Dendritic cell treated with granulocyte-macrophage colony-stimulating factor and Interleukin-4, amounts not matched to agents 40 ng/mL and 50 ng/mL, for 4 days (primary cell): Measurements from ENCODE around the gene PNCK.

Experiments
- H3K27ac Mint-ChIP-seq: one replicate; pipeline ENCODE4 v1.8.0; 2022; ENCODE audit warnings: mild to moderate bottlenecking, mixed read lengths
- H3K27me3 Mint-ChIP-seq: one replicate; pipeline ENCODE4 v1.8.0; 2022; ENCODE audit warnings: mild to moderate bottlenecking, mixed read lengths
- H3K36me3 Mint-ChIP-seq: one replicate; pipeline ENCODE4 v1.8.0; 2022; ENCODE audit warnings: low read depth, mixed read lengths
- H3K4me1 Mint-ChIP-seq: one replicate; pipeline ENCODE4 v1.8.0; 2022; ENCODE audit warnings: low read depth, mixed read lengths
- H3K4me3 Mint-ChIP-seq: one replicate; pipeline ENCODE4 v1.8.0; 2022; ENCODE audit warnings: mild to moderate bottlenecking, moderate library complexity, mixed read lengths
- H3K9me3 Mint-ChIP-seq: one replicate; pipeline ENCODE4 v1.8.0; 2022; ENCODE audit warnings: mixed read lengths
- intact Hi-C: fragments of 100-400 bp; cut with micrococcal nuclease; formaldehyde crosslinking; loops from one replicate; pipeline ENCODE4 v1.15.0; 2022

Gene PNCK

GRCh38 chrX:153640736-153641575 lies 32.7 kb downstream of the PNCK start:
- H3K9me3 Mint-ChIP-seq: no peaks in the 10 kb centered on the region
- H3K36me3 Mint-ChIP-seq: no peaks in the 10 kb centered on the region
- H3K27me3 Mint-ChIP-seq: peaks cover 70% of the 10 kb centered on the region
- intact Hi-C loops: no loop called here
- no peak overlapping the region for H3K27ac Mint-ChIP-seq
- peaks cover 13% of the 10 kb centered on the region for H3K4me1 Mint-ChIP-seq
- no peak overlapping the region for H3K4me3 Mint-ChIP-seq

GRCh38 chrX:153640045-153640686 lies 33.4 kb downstream of the PNCK start:
- peaks cover 62% of the 10 kb centered on the region for H3K27me3 Mint-ChIP-seq
- no peak overlapping the region for H3K4me3 Mint-ChIP-seq

GRCh38 chrX:153639177-153640044 lies 34.2 kb downstream of the PNCK start:
- Mint-ChIP-seq H3K4me1 (peaks cover 13% of the 10 kb centered on the region), H3K9me3 (no peaks in the 10 kb centered on the region), H3K27me3 (peaks cover 57% of the 10 kb centered on the region), H3K27ac (no peak overlapping the region), H3K4me3 (no peak overlapping the region), H3K36me3 (no peaks in the 10 kb centered on the region)
- intact Hi-C loops: no loop called here

More at GRCh38 chrX:153640045-153640686, 33.4 kb downstream of the PNCK start:
- intact Hi-C loops: no loop called here
- Mint-ChIP-seq H3K36me3 (no peaks in the 10 kb centered on the region), H3K9me3 (no peaks in the 10 kb centered on the region), H3K27ac (no peak overlapping the region), H3K4me1 (peaks cover 13% of the 10 kb centered on the region)

- Mint-ChIP-seq H3K27me3 (peaks cover 52% of the 10 kb centered on the region), H3K4me1 (peaks cover 9% of the 10 kb centered on the region), H3K4me3 (no peak overlapping the region), H3K9me3 (no peaks in the 10 kb centered on the region), H3K36me3 (no peaks in the 10 kb centered on the region), H3K27ac (no peak overlapping the region)
- intact Hi-C loops: no loop called here
Observed at GRCh38 chrX:153638436-153639176, 35.0 kb downstream of the PNCK start.

- Mint-ChIP-seq H3K4me1 (peaks cover 5% of the 10 kb centered on the region), H3K36me3 (no peaks in the 10 kb centered on the region), H3K4me3 (no peak overlapping the region), H3K27me3 (peaks cover 46% of the 10 kb centered on the region), H3K27ac (no peak overlapping the region), H3K9me3 (no peaks in the 10 kb centered on the region)
- intact Hi-C loops: no loop called here
Observed at GRCh38 chrX:153638041-153638371, 35.6 kb downstream of the PNCK start.

GRCh38 chrX:153637121-153638040 lies 36.2 kb downstream of the PNCK start:
- intact Hi-C loops: no loop called here
- no peak overlapping the region for H3K4me3 Mint-ChIP-seq
- peaks cover 41% of the 10 kb centered on the region for H3K27me3 Mint-ChIP-seq
- no peaks in the 10 kb centered on the region for H3K36me3 Mint-ChIP-seq
- H3K27ac Mint-ChIP-seq: no peak overlapping the region
- H3K9me3 Mint-ChIP-seq: no peaks in the 10 kb centered on the region
- peaks cover 5% of the 10 kb centered on the region for H3K4me1 Mint-ChIP-seq

- Mint-ChIP-seq H3K27me3 (peaks cover 38% of the 10 kb centered on the region), H3K9me3 (no peaks in the 10 kb centered on the region), H3K4me1 (peaks cover 5% of the 10 kb centered on the region), H3K36me3 (no peaks in the 10 kb centered on the region), H3K27ac (no peak overlapping the region), H3K4me3 (no peak overlapping the region)
- intact Hi-C loops: no loop called here
Observed at GRCh38 chrX:153636716-153637115, 36.9 kb downstream of the PNCK start.

- Mint-ChIP-seq H3K36me3 (no peaks in the 10 kb centered on the region), H3K9me3 (no peaks in the 10 kb centered on the region), H3K4me3 (no peak overlapping the region), H3K4me1 (no peaks in the 10 kb centered on the region), H3K27ac (no peak overlapping the region), H3K27me3 (peaks cover 33% of the 10 kb centered on the region)
- intact Hi-C loops: no loop called here
Observed at GRCh38 chrX:153635788-153636668, 37.6 kb downstream of the PNCK start.

GRCh38 chrX:153635388-153635787 lies 38.2 kb downstream of the PNCK start:
- no peaks in the 10 kb centered on the region for H3K9me3 Mint-ChIP-seq
- H3K36me3 Mint-ChIP-seq: no peaks in the 10 kb centered on the region
- H3K27me3 Mint-ChIP-seq: peaks cover 30% of the 10 kb centered on the region
- intact Hi-C loops: no loop called here
- no peaks in the 10 kb centered on the region for H3K4me1 Mint-ChIP-seq
- no peak overlapping the region for H3K4me3 Mint-ChIP-seq
- H3K27ac Mint-ChIP-seq: no peak overlapping the region

GRCh38 chrX:153634832-153635231 lies 38.8 kb downstream of the PNCK start:
- intact Hi-C loops: no loop called here
- no peaks in the 10 kb centered on the region for H3K36me3 Mint-ChIP-seq
- no peak overlapping the region for H3K27ac Mint-ChIP-seq
- no peaks in the 10 kb centered on the region for H3K9me3 Mint-ChIP-seq
- peaks cover 27% of the 10 kb centered on the region for H3K27me3 Mint-ChIP-seq
- no peaks in the 10 kb centered on the region for H3K4me1 Mint-ChIP-seq
- H3K4me3 Mint-ChIP-seq: no peak overlapping the region

GRCh38 chrX:153634236-153634635 lies 39.4 kb downstream of the PNCK start:
- H3K9me3 Mint-ChIP-seq: no peaks in the 10 kb centered on the region
- H3K36me3 Mint-ChIP-seq: no peaks in the 10 kb centered on the region
- no peak overlapping the region for H3K4me3 Mint-ChIP-seq
- H3K27me3 Mint-ChIP-seq: peaks cover 26% of the 10 kb centered on the region
- intact Hi-C loops: no loop called here
- H3K27ac Mint-ChIP-seq: no peak overlapping the region
- H3K4me1 Mint-ChIP-seq: no peaks in the 10 kb centered on the region

GRCh38 chrX:153633607-153634180 lies 39.9 kb downstream of the PNCK start:
- Mint-ChIP-seq H3K4me1 (no peaks in the 10 kb centered on the region), H3K27ac (no peak overlapping the region), H3K36me3 (no peaks in the 10 kb centered on the region), H3K4me3 (no peak overlapping the region), H3K27me3 (peaks cover 22% of the 10 kb centered on the region), H3K9me3 (no peaks in the 10 kb centered on the region)
- intact Hi-C loops: no loop called here
